Large intestine (tissue), 3 donors: ENCODE data around the gene RAD51AP1. TPM values are rescaled to one million over a fixed set of nuclear protein-coding genes. Genes with fewer than 3 reads are reported as not detected.
A peak's percentile ranks its signal among the peaks of the same experiment; 100 is the strongest.

Source experiments
- DNase-seq, 2 donors: peaks; one replicate each; pipeline versions ENCODE4 v3.0.0 to v3.0.0-alpha.2; 2013
- H3K27ac ChIP-seq: one replicate; pipeline ENCODE4 v1.5.1; 2013; ENCODE audit warnings: low read length
- H3K27me3 ChIP-seq: 2 replicates; pipeline ENCODE4 v1.6.1; 2013; ENCODE audit warnings: low read length; ENCODE audit not compliant: control insufficient read depth, insufficient read depth
- H3K36me3 ChIP-seq: 2 replicates; pipeline ENCODE4 v1.6.1; 2013; ENCODE audit warnings: low read length; ENCODE audit not compliant: control insufficient read depth, insufficient read depth
- H3K4me1 ChIP-seq: one replicate; pipeline ENCODE4 v1.6.1; 2013; ENCODE audit warnings: low read length; ENCODE audit not compliant: control insufficient read depth, insufficient read depth
- H3K4me3 ChIP-seq: one replicate; pipeline ENCODE4 v1.5.1; 2013; ENCODE audit warnings: low read length
- H3K9me3 ChIP-seq: one replicate; pipeline ENCODE4 v1.6.1; 2013; ENCODE audit warnings: mild to moderate bottlenecking, low read depth, low read length, moderate library complexity; ENCODE audit not compliant: control insufficient read depth
- WGBS: methylation state at CpG from one replicate; pipeline ENCODE4 v1.1.5; 2013; ENCODE audit warnings: low lambda C conversion rate; ENCODE audit not compliant: insufficient coverage; 5-methylcytosine and 5-hydroxymethylcytosine counted together
- polyA plus RNA-seq: library from polyadenylated mRNA; unstranded; fragments of 120-200 nt; gene quantifications from one replicate; pipeline ENCODE4 v1.2.1, GENCODE V29; 2013

Gene RAD51AP1
- polyA plus RNA-seq, 1 donor = 16.0 TPM

DNA sequence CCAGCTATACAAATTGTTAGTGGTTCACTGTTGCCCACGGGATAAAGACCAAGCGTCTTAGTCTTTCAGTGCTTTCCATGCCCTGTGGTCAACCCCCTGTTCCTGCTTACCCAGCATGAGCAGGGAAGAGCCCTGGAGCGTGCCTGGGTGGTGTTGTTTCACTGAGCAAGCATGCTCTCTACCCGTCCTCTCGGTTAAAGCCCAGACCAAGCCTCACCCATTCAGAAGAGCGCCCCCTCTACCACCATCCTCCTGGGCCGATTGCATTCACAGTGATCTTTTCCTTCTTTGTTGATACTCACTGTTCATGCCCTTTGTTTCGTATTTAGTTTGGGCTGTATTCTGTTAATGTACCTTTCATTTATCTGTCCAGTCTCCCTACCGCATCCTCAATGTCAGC is 48.4 kb downstream of the RAD51AP1 start:
- no peaks in the 10 kb centered on the region for H3K27me3 ChIP-seq
- H3K4me1 ChIP-seq = no peaks in the 10 kb centered on the region
- H3K9me3 ChIP-seq = no peaks in the 10 kb centered on the region
- no peak for DNase-seq
- no peak overlapping the region for H3K4me3 ChIP-seq
- H3K36me3 ChIP-seq = no peaks in the 10 kb centered on the region
- 75% methylated on average over 2 of the region's 9 CpGs for WGBS
- no peak overlapping the region for H3K27ac ChIP-seq

DNA sequence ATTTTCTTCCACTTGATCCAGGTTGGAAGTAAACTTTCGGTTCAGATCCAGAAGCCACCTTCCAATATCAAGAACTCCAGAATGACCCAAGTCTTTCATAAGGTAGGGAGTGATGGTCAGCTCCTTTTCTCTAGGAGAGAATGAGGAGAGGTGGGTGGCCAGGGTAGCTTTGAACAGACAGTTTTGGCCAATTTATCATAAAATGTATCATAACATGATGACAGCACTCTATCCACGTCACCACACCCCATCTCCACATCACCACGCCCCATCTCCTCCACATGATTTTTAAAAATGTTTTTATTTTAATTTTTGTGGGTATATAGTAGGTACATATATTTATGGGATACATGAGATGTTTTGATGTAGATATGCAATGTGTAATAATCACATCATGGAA is 50.2 kb downstream of the RAD51AP1 start:
- WGBS = no CpG with 5 or more reads among the region's 3 CpGs
- DNase-seq = no peak
- Histone ChIP-seq H3K4me1 (no peaks in the 10 kb centered on the region), H3K36me3 (no peaks in the 10 kb centered on the region), H3K4me3 (no peak overlapping the region), H3K27ac (no peak overlapping the region), H3K9me3 (no peaks in the 10 kb centered on the region), H3K27me3 (no peaks in the 10 kb centered on the region)

DNA sequence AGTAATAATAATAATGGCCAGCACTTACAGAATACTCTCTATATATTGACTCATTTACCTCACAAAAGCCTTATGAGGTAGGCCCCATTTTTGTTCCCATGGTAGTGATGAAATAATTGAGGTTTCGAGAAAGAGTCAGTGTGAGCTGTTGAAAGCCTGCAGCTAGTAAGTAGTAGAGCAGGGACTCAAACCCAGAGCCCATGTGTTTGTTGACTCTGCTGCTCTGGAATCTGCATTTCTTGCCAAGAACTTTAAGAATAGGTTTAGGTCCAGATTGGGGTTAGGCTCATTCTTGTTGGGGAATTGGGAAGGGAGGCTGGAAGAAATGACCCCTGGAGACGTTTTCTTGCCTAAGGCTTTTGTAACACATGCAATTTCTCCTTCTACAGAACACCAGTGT is 51.3 kb downstream of the RAD51AP1 start:
- Histone ChIP-seq H3K4me3 (no peak overlapping the region), H3K9me3 (no peaks in the 10 kb centered on the region), H3K4me1 (no peaks in the 10 kb centered on the region), H3K36me3 (no peaks in the 10 kb centered on the region), H3K27me3 (no peaks in the 10 kb centered on the region), H3K27ac (no peak overlapping the region)
- no peak for DNase-seq
- WGBS = 80% methylated on average over 1 of the region's 2 CpGs

DNA sequence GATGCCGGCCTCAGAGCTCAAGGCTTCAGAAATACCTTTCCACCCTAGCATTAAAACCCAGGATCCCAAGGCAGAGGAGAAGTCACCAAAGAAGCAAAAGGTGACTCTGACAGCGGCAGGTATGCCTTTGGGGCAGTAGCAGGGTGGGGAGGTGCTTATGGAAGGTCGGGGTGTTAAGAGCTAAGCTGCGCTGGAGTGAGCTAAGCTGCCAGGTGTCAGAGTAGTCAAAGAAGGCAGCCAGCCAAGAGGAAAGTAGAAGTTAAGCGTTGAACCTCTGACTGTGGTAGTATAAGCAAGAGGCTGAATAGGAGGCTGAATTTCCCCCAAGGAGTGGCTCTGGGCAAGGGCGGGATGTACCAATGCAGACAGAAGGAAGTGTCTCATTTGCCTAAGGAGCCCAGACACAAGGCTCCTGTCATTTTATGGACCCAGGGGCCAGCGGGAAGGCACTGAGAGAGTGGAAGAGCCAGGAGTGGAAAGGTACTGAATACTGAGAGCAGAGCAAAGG is 52.5 kb downstream of the RAD51AP1 start:
- whole genome bisulfite sequencing = 93% methylated on average over 3 of the region's 7 CpGs
- H3K27ac ChIP-seq = no peak overlapping the region
- H3K4me1 ChIP-seq = no peaks in the 10 kb centered on the region
- no peaks in the 10 kb centered on the region for H3K36me3 ChIP-seq
- H3K9me3 ChIP-seq = no peaks in the 10 kb centered on the region
- no peaks in the 10 kb centered on the region for H3K27me3 ChIP-seq
- no peak for DNase-seq
- H3K4me3 ChIP-seq = no peak overlapping the region

DNA sequence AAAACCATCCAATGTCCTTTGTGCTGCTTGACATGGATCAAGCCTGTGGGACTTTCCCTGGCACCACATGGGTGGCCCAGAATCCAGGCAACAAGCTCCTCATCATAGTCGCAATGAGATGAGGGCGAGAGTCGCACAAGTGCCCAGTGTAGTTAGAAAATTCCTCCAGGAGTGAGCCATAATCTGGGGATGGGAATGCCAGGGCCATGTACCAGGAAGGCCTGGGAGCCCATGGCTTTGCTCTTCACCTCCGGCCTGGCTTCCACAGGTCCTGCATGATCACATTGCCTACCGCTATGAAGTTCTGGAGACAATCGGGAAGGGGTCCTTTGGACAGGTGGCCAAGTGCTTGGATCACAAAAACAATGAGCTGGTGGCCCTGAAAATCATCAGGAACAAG is 57.2 kb downstream of the RAD51AP1 start:
- no peaks in the 10 kb centered on the region for H3K27me3 ChIP-seq
- no CpG with 5 or more reads among the region's 6 CpGs for WGBS
- no peaks in the 10 kb centered on the region for H3K9me3 ChIP-seq
- no peak overlapping the region for H3K27ac ChIP-seq
- no peaks in the 10 kb centered on the region for H3K36me3 ChIP-seq
- H3K4me1 ChIP-seq = no peaks in the 10 kb centered on the region
- DNase-seq = no peak
- H3K4me3 ChIP-seq = no peak overlapping the region

DNA sequence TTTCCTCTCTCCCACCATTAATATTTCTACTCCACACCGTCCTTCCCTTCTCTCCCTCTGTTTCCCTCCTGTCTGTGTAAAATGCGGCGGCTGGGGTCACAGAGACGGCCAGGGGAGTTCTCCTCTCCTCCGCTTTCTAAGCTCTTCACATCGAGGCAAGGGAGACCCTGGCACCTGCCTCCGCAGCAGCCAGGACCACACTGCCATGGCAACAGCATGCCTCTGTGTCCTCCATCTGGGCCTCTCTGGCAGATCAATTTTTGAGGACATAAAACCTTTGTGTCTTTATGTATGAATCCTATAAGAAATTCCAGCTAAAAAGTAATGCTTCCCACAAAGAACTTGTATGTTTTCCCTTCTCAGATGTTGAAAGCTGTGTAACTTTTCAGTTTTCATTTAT is 64.7 kb downstream of the RAD51AP1 start:
- Histone ChIP-seq H3K4me1 (peaks cover 6% of the 10 kb centered on the region), H3K4me3 (no peak overlapping the region), H3K9me3 (no peaks in the 10 kb centered on the region), H3K27ac (no peak overlapping the region), H3K27me3 (peaks cover 5% of the 10 kb centered on the region), H3K36me3 (peaks cover 5% of the 10 kb centered on the region)
- DNase-seq = no peak
- WGBS = 38% methylated on average over 1 of the region's 7 CpGs

DNA sequence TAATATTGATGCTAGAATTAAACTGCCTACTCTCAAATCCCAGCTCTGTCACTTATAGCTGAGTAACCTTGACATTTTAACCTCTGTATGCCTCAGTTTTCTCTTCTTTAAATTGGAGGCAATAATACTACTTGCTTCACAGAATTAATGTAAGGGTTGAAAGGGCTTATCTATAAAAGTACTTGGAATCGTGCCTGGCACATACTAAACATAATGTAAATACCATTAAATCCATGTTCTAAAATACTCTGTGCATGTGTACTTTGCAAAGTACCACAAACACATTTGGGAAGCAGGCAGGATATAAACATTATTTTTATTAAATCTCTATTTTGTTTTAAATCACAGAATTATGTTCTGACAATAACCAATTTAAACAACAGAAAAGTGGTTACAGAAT is 65.3 kb downstream of the RAD51AP1 start:
- no peak overlapping the region for H3K27ac ChIP-seq
- peaks cover 6% of the 10 kb centered on the region for H3K4me1 ChIP-seq
- H3K36me3 ChIP-seq = peaks cover 5% of the 10 kb centered on the region
- DNase-seq = no peak
- H3K27me3 ChIP-seq = peaks cover 5% of the 10 kb centered on the region
- no peaks in the 10 kb centered on the region for H3K9me3 ChIP-seq
- no peak overlapping the region for H3K4me3 ChIP-seq
- no CpG with 5 or more reads among the region's 1 CpG for WGBS

DNA sequence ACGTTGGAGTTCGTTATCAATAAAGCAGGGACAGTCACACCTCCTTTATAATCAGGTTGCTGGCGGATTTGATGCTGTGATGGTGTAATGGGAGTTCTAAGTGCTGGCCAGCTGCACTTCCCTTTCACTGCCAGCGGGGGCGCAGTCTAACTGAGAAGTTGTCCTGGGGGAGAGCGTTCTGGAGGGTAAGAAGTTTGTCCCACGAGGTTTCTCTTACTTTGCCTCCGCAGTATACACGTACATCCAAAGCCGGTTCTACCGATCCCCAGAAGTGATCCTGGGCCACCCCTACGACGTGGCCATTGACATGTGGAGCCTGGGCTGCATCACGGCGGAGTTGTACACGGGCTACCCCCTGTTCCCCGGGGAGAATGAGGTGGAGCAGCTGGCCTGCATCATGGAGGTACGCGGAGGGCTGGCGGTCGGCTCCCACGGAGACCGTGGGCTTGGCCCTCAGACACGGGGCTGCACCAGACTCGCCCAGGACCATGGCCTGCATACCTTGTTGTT is 66.0 kb downstream of the RAD51AP1 start:
- Histone ChIP-seq H3K36me3 (peaks cover 5% of the 10 kb centered on the region), H3K27ac (peak overlapping the region; percentile 14), H3K9me3 (no peaks in the 10 kb centered on the region), H3K4me3 (peak overlapping the region; percentile 73), H3K27me3 (peaks cover 5% of the 10 kb centered on the region), H3K4me1 (peaks cover 6% of the 10 kb centered on the region)
- WGBS = no CpG with 5 or more reads among the region's 25 CpGs
- peak; percentile 78 to 89 for DNase-seq

DNA sequence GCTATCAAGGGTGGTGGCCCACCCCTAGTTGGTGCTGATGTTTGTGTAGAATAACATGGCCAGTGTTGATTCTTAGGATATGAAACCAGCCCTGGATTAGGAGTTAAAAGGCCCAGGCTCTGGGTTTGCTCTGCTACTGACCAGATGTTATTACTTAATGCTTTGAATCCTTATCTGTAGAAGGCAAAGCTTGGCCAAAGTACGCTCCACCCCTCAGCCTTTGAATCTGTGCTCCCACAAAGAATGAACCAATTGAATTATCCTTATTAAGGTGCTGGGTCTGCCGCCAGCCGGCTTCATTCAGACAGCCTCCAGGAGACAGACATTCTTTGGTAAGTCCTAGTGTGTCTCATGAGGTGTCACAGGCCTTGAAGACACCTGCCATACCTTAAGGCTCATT is 68.4 kb downstream of the RAD51AP1 start:
- peaks cover 5% of the 10 kb centered on the region for H3K27me3 ChIP-seq
- no CpG with 5 or more reads among the region's 3 CpGs for WGBS
- H3K4me3 ChIP-seq = no peak overlapping the region
- peaks cover 6% of the 10 kb centered on the region for H3K4me1 ChIP-seq
- peak; percentile 23 to 55 for DNase-seq
- H3K36me3 ChIP-seq = peaks cover 21% of the 10 kb centered on the region
- H3K27ac ChIP-seq = no peak overlapping the region
- no peaks in the 10 kb centered on the region for H3K9me3 ChIP-seq

DNA sequence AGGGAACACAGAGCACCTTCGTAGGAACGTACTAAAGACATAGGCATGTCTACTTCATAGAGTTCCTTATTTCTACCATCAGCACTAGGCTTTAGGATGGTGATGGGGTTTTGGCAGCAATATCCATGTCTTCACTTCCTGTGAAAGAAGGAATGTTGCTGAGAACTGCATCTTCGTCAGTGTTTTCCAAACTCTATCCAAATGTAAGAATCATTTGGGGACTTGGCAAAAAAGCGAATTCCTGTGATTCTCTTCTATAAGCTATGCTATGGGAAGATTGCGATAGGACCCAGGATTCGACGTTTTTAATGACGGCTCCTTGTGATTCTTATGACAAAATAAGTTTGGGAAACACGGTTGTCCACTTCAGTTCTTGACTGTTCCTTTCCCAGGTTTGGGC is 70.4 kb downstream of the RAD51AP1 start:
- no CpG with 5 or more reads among the region's 9 CpGs for WGBS
- DNase-seq = no peak
- no peaks in the 10 kb centered on the region for H3K9me3 ChIP-seq
- no peak overlapping the region for H3K4me3 ChIP-seq
- no peaks in the 10 kb centered on the region for H3K27me3 ChIP-seq
- peaks cover 38% of the 10 kb centered on the region for H3K36me3 ChIP-seq
- no peak overlapping the region for H3K27ac ChIP-seq
- H3K4me1 ChIP-seq = peaks cover 6% of the 10 kb centered on the region
